WTC11 (cell line): ENCODE measurements around the gene UPK3A. TPM values are rescaled to one million over a fixed set of nuclear protein-coding genes. Genes with fewer than 3 reads are reported as not detected.

Experiments used
- ATAC-seq: fragments of 200-7000 bp; cut with Tn5 transposase; 2 replicates; pipeline ENCODE4 v1.10.0; 2021; ENCODE audit warnings: mild to moderate bottlenecking, moderate library complexity
- CTCF ChIA-PET: fragments of 300-600 bp; sonication (Branson Sonifier 250); formaldehyde crosslinking; loops from one replicate; lab custom pipeline; 2021; ENCODE audit warnings: antibody characterized with exemption; lab: Charles Lee
- POLR2A ChIA-PET: fragments of 350-600 bp; sonication (Branson Sonifier 250); formaldehyde crosslinking; loops from one replicate; lab custom pipeline; 2021; ENCODE audit warnings: antibody characterized with exemption; lab: Charles Lee
- DNase-seq: peaks from one replicate; pipeline ENCODE4 v3.0.0; 2021; ENCODE audit warnings: low spot score
- H3K27ac Mint-ChIP-seq: 2 replicates; pipeline ENCODE4 v1.8.0; 2021; ENCODE audit warnings: mixed read lengths
- H3K27me3 Mint-ChIP-seq: 2 replicates; pipeline ENCODE4 v1.8.0; 2021; ENCODE audit warnings: low read depth, mild to moderate bottlenecking, moderate library complexity, mixed read lengths
- H3K36me3 Mint-ChIP-seq: 2 replicates; pipeline ENCODE4 v1.8.0; 2021; ENCODE audit warnings: mixed read lengths
- H3K4me1 Mint-ChIP-seq: 2 replicates; pipeline ENCODE4 v1.8.0; 2022; ENCODE audit warnings: mixed read lengths
- H3K4me3 Mint-ChIP-seq: 2 replicates; pipeline ENCODE4 v1.8.0; 2021; ENCODE audit warnings: mild to moderate bottlenecking, moderate library complexity, mixed read lengths
- H3K9me3 Mint-ChIP-seq: 2 replicates; pipeline ENCODE4 v1.8.0; 2021; ENCODE audit warnings: mixed read lengths
- JAZF1 ChIP-seq: fragments of 250-450 bp; sonication (Bioruptor Pico); IDR thresholded peaks from 2 replicates; pipeline ENCODE4 v1.9.0; 2021; ENCODE audit warnings: moderate library complexity, mild to moderate bottlenecking, inconsistent platforms
- ZNF263 ChIP-seq: sonication (generic); formaldehyde crosslinking; IDR thresholded peaks from 2 replicates; pipeline ENCODE4 v1.8.1; 2022; ENCODE audit warnings: low read depth, mild to moderate bottlenecking, moderate library complexity, missing genetic modification reagents
- ZNF317 ChIP-seq: sonication (generic); formaldehyde crosslinking; IDR thresholded peaks from 2 replicates; pipeline ENCODE4 v1.8.1; 2023; ENCODE audit warnings: low read depth, mild to moderate bottlenecking, moderate library complexity, missing genetic modification reagents, borderline replicate concordance
- ZNF396 ChIP-seq: fragments of 250-450 bp; sonication (Bioruptor Pico); IDR thresholded peaks from 2 replicates; pipeline ENCODE4 v1.8.0; 2021; ENCODE audit warnings: mild to moderate bottlenecking, moderate library complexity, borderline replicate concordance
- total RNA-seq: library from RNA; stranded (reverse); gene quantifications from 3 replicates; pipeline ENCODE4 v1.2.3, GENCODE V29; 2021
- TF ChIP-seq, protein P1 (sequence below): sonication (generic); formaldehyde crosslinking; conservative IDR thresholded peaks from 2 replicates; pipeline ENCODE4 v1.8.1; 2022; ENCODE audit warnings: mild to moderate bottlenecking, missing genetic modification reagents
- TF ChIP-seq, protein P2 (sequence below): sonication (generic); formaldehyde crosslinking; IDR thresholded peaks from 2 replicates; pipeline ENCODE4 v1.8.0; 2022; ENCODE audit warnings: mild to moderate bottlenecking, missing genetic modification reagents
- TF ChIP-seq, protein P3 (sequence below): sonication (generic); formaldehyde crosslinking; IDR thresholded peaks from 2 replicates; pipeline ENCODE4 v1.8.1; 2023; ENCODE audit warnings: mild to moderate bottlenecking, missing genetic modification reagents, borderline replicate concordance
- TF ChIP-seq, protein P4 (sequence below): sonication (generic); formaldehyde crosslinking; IDR thresholded peaks from 2 replicates; pipeline ENCODE4 v1.8.1; 2023; ENCODE audit warnings: mild to moderate bottlenecking, missing genetic modification reagents, moderate library complexity
- TF ChIP-seq, protein P5 (sequence below): sonication (generic); formaldehyde crosslinking; IDR thresholded peaks from 2 replicates; pipeline ENCODE4 v1.8.1; 2022; ENCODE audit warnings: missing genetic modification reagents, borderline replicate concordance
- TF ChIP-seq, protein P6 (sequence below): fragments of 250-450 bp; sonication (Bioruptor Pico); IDR thresholded peaks from 2 replicates; pipeline ENCODE4 v1.9.0; 2021; ENCODE audit warnings: moderate library complexity, mild to moderate bottlenecking, inconsistent platforms, borderline replicate concordance
- TF ChIP-seq, protein P7 (sequence below): fragments of 250-450 bp; sonication (Bioruptor Pico); IDR thresholded peaks from 2 replicates; pipeline ENCODE4 v1.9.0; 2021; ENCODE audit warnings: mild to moderate bottlenecking
- TF ChIP-seq, protein P8 (sequence below): sonication (generic); formaldehyde crosslinking; IDR thresholded peaks from 2 replicates; pipeline ENCODE4 v1.8.1; 2023; ENCODE audit warnings: mild to moderate bottlenecking, missing genetic modification reagents

The UPK3A gene
- total RNA-seq, 1 experiment from 2014 or later = 0.37 TPM

DNA sequence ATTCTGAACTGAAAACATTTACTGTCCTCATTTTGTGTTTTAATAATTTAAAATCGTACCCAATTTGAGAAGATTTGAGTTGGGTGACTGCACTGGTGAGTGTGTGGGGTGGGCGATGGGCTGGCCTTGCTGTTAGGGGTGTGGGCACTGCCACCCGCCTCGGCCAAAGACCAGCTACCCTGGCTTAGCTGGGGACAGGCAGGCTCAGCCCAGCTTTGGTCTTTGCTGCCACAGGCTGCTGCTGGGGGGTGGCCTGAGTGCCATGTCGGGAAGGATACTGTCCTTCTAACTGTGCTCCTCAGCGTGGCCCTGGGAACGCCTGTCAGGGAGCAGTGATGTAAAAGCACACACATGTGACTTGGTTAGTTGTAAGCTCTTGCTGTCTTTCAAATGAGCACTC is 47.3 kb downstream of the UPK3A start (continued):
- TF ChIP-seq, protein P1, sequence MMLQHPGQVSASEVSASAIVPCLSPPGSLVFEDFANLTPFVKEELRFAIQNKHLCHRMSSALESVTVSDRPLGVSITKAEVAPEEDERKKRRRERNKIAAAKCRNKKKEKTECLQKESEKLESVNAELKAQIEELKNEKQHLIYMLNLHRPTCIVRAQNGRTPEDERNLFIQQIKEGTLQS = no peak
- TF ChIP-seq, protein P2, sequence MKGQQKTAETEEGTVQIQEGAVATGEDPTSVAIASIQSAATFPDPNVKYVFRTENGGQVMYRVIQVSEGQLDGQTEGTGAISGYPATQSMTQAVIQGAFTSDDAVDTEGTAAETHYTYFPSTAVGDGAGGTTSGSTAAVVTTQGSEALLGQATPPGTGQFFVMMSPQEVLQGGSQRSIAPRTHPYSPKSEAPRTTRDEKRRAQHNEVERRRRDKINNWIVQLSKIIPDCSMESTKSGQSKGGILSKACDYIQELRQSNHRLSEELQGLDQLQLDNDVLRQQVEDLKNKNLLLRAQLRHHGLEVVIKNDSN (CRISPR knock-in tag) = no peak
- TF ChIP-seq, protein P3, sequence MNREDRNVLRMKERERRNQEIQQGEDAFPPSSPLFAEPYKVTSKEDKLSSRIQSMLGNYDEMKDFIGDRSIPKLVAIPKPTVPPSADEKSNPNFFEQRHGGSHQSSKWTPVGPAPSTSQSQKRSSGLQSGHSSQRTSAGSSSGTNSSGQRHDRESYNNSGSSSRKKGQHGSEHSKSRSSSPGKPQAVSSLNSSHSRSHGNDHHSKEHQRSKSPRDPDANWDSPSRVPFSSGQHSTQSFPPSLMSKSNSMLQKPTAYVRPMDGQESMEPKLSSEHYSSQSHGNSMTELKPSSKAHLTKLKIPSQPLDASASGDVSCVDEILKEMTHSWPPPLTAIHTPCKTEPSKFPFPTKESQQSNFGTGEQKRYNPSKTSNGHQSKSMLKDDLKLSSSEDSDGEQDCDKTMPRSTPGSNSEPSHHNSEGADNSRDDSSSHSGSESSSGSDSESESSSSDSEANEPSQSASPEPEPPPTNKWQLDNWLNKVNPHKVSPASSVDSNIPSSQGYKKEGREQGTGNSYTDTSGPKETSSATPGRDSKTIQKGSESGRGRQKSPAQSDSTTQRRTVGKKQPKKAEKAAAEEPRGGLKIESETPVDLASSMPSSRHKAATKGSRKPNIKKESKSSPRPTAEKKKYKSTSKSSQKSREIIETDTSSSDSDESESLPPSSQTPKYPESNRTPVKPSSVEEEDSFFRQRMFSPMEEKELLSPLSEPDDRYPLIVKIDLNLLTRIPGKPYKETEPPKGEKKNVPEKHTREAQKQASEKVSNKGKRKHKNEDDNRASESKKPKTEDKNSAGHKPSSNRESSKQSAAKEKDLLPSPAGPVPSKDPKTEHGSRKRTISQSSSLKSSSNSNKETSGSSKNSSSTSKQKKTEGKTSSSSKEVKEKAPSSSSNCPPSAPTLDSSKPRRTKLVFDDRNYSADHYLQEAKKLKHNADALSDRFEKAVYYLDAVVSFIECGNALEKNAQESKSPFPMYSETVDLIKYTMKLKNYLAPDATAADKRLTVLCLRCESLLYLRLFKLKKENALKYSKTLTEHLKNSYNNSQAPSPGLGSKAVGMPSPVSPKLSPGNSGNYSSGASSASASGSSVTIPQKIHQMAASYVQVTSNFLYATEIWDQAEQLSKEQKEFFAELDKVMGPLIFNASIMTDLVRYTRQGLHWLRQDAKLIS (CRISPR knock-in tag) = no peak
- TF ChIP-seq, protein P4, sequence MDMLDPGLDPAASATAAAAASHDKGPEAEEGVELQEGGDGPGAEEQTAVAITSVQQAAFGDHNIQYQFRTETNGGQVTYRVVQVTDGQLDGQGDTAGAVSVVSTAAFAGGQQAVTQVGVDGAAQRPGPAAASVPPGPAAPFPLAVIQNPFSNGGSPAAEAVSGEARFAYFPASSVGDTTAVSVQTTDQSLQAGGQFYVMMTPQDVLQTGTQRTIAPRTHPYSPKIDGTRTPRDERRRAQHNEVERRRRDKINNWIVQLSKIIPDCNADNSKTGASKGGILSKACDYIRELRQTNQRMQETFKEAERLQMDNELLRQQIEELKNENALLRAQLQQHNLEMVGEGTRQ (CRISPR knock-in tag) = no peak
- no peak for TF ChIP-seq ZNF317 (CRISPR knock-in tag)
- TF ChIP-seq, protein P5, sequence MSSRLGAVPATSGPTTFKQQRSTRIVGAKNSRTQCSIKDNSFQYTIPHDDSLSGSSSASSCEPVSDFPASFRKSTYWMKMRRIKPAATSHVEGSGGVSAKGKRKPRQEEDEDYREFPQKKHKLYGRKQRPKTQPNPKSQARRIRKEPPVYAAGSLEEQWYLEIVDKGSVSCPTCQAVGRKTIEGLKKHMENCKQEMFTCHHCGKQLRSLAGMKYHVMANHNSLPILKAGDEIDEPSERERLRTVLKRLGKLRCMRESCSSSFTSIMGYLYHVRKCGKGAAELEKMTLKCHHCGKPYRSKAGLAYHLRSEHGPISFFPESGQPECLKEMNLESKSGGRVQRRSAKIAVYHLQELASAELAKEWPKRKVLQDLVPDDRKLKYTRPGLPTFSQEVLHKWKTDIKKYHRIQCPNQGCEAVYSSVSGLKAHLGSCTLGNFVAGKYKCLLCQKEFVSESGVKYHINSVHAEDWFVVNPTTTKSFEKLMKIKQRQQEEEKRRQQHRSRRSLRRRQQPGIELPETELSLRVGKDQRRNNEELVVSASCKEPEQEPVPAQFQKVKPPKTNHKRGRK (CRISPR knock-in tag) = no peak
- TF ChIP-seq, protein P6, sequence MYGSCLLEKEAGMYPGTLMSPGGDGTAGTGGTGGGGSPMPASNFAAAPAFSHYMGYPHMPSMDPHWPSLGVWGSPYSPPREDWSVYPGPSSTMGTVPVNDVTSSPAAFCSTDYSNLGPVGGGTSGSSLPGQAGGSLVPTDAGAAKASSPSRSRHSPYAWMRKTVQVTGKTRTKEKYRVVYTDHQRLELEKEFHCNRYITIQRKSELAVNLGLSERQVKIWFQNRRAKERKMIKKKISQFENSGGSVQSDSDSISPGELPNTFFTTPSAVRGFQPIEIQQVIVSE (CRISPR knock-in tag) = no peak

DNA sequence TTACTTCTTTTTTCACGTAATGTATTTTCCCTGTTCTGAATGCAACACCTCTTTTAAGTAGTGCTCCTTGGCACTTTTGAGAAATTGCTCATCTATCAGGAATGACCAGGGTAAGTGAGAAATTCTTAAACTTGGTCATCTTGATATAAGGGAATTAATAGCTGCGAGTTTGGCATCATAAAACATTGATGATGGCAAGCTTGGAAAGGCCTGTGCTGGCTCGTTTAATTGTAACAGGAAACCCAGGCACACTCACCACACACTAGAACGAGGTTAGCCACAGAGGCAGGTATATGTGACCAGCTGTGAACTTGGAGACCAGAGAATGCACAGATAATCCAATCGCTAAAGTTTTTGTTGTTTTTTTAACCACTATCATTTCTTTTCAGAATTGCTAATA is 49.3 kb downstream of the UPK3A start:
- no peaks in the 10 kb centered on the region for H3K4me1 Mint-ChIP-seq
- ChIA-PET POLR2A (no interaction called here), CTCF (interaction anchor here (1.5 to 2.6 kb wide), 2 partner anchors 17 to 64 kb away, joined by 6 to 7 read pairs; no protein-coding TSS in a partner anchor)
- H3K27ac Mint-ChIP-seq = no peak overlapping the region
- no peaks in the 10 kb centered on the region for H3K9me3 Mint-ChIP-seq
- DNase-seq (no peak), ATAC-seq (no peak)
- H3K27me3 Mint-ChIP-seq = no peaks in the 10 kb centered on the region
- H3K4me3 Mint-ChIP-seq = no peak overlapping the region
- TF ChIP-seq, protein P7, sequence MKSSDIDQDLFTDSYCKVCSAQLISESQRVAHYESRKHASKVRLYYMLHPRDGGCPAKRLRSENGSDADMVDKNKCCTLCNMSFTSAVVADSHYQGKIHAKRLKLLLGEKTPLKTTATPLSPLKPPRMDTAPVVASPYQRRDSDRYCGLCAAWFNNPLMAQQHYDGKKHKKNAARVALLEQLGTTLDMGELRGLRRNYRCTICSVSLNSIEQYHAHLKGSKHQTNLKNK (CRISPR knock-in tag) = no peak
- TF ChIP-seq ZNF263 (no peak), JAZF1 (no peak), ZNF396 (CRISPR knock-in tag) (no peak)
- TF ChIP-seq, protein P8, sequence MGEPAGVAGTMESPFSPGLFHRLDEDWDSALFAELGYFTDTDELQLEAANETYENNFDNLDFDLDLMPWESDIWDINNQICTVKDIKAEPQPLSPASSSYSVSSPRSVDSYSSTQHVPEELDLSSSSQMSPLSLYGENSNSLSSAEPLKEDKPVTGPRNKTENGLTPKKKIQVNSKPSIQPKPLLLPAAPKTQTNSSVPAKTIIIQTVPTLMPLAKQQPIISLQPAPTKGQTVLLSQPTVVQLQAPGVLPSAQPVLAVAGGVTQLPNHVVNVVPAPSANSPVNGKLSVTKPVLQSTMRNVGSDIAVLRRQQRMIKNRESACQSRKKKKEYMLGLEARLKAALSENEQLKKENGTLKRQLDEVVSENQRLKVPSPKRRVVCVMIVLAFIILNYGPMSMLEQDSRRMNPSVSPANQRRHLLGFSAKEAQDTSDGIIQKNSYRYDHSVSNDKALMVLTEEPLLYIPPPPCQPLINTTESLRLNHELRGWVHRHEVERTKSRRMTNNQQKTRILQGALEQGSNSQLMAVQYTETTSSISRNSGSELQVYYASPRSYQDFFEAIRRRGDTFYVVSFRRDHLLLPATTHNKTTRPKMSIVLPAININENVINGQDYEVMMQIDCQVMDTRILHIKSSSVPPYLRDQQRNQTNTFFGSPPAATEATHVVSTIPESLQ (CRISPR knock-in tag) = no peak
- peaks cover 24% of the 10 kb centered on the region for H3K36me3 Mint-ChIP-seq
